IMR-90 (cell line): ENCODE data around the gene IGFBP1. TPM values are rescaled to one million over a fixed set of nuclear protein-coding genes. Genes with fewer than 3 reads are reported as not detected.
A peak's percentile ranks its signal among the peaks of the same experiment; 100 is the strongest.

Source experiments
- ATAC-seq: fragments of 200-7000 bp; cut with Tn5 transposase; 2 replicates; pipeline ENCODE4 v1.9.1; 2020; ENCODE audit warnings: low read depth, mild to moderate bottlenecking, moderate library complexity
- BruUV-seq: library from RNA; stranded (reverse); fragments of 400-500 nt; replicated peaks from 2 replicates; lab custom pipeline; 2021; lab: Mats Ljungman, UMichigan
- CTCF ChIA-PET: fragments of 300-600 bp; formaldehyde crosslinking; extraction: SDS; loops from one replicate; lab custom pipeline; 2021; ENCODE audit warnings: antibody characterized with exemption; lab: Yijun Ruan, JAX
- POLR2A ChIA-PET: fragments of 300-600 bp; sonication (Branson Sonifier 250); formaldehyde crosslinking; loops from one replicate; lab custom pipeline; 2022; ENCODE audit warnings: antibody characterized with exemption; ENCODE audit not compliant: unreplicated experiment; lab: Charles Lee
- DNase-seq: peaks from one replicate; pipeline ENCODE4 v3.0.0; 2013
- H2AFZ ChIP-seq: replicated peaks from 2 replicates; pipeline ENCODE3; 2013; ENCODE audit warnings: low read length, mild to moderate bottlenecking; ENCODE audit not compliant: poor library complexity
- H2AK5ac ChIP-seq: 2 replicates; pipeline ENCODE4 v1.6.1; 2013; ENCODE audit warnings: low read depth, low read length, inconsistent platforms
- H2AK9ac ChIP-seq: replicated peaks from 2 replicates; pipeline ENCODE3; 2013; ENCODE audit warnings: mild to moderate bottlenecking, low read depth, low read length, moderate library complexity; ENCODE audit not compliant: poor library complexity
- H2BK120ac ChIP-seq: 2 replicates; pipeline ENCODE4 v1.6.1; 2013; ENCODE audit warnings: low read depth, low read length, inconsistent platforms
- H2BK15ac ChIP-seq: 3 replicates; pipeline ENCODE4 v1.6.1; 2013; ENCODE audit warnings: low read depth, low read length, inconsistent platforms
- H2BK20ac ChIP-seq: 2 replicates; pipeline ENCODE4 v1.6.1; 2013; ENCODE audit warnings: low read depth, mild to moderate bottlenecking, inconsistent platforms, low read length, moderate library complexity
- H2BK5ac ChIP-seq: 2 replicates; pipeline ENCODE4 v1.6.1; 2013; ENCODE audit warnings: mild to moderate bottlenecking, low read depth, low read length, inconsistent platforms; ENCODE audit not compliant: poor library complexity, severe bottlenecking
- H3K14ac ChIP-seq: replicated peaks from 2 replicates; pipeline ENCODE4 v1.6.1; 2013; ENCODE audit warnings: low read depth, low read length, inconsistent platforms
- H3K18ac ChIP-seq: 2 replicates; pipeline ENCODE4 v1.6.1; 2013; ENCODE audit warnings: low read depth, low read length, control low read depth
- H3K23ac ChIP-seq: 2 replicates; pipeline ENCODE4 v1.6.1; 2013; ENCODE audit warnings: low read depth, low read length, inconsistent platforms
- H3K27ac ChIP-seq: 2 replicates; pipeline ENCODE4 v1.5.1; 2013; ENCODE audit warnings: mild to moderate bottlenecking, control low read depth, low read length; ENCODE audit not compliant: insufficient read depth
- H3K27me3 ChIP-seq: 2 replicates; pipeline ENCODE4 v1.6.1; 2013; ENCODE audit warnings: low read length; ENCODE audit not compliant: control insufficient read depth, insufficient read depth
- H3K36me3 ChIP-seq: 2 replicates; pipeline ENCODE4 v1.6.1; 2013; ENCODE audit warnings: low read length, mixed read lengths; ENCODE audit not compliant: control insufficient read depth, insufficient read depth
- H3K4ac ChIP-seq: 2 replicates; pipeline ENCODE4 v1.6.1; 2013; ENCODE audit warnings: low read depth, low read length, inconsistent platforms
- H3K4me1 ChIP-seq: 2 replicates; pipeline ENCODE4 v1.6.1; 2013; ENCODE audit warnings: low read length, mixed read lengths; ENCODE audit not compliant: control insufficient read depth, insufficient read depth
- H3K4me2 ChIP-seq: 2 replicates; pipeline ENCODE4 v1.6.1; 2013; ENCODE audit warnings: low read depth, mild to moderate bottlenecking, control low read depth, low read length, moderate library complexity
- H3K4me3 ChIP-seq: 2 replicates; pipeline ENCODE4 v1.5.1; 2013; ENCODE audit warnings: low read depth, mild to moderate bottlenecking, control low read depth, low read length, moderate library complexity; ENCODE audit not compliant: insufficient read depth
- H3K56ac ChIP-seq: 2 replicates; pipeline ENCODE4 v1.6.1; 2013; ENCODE audit warnings: low read length, inconsistent platforms; ENCODE audit not compliant: insufficient read depth; ENCODE audit errors: extremely low read depth
- H3K79me1 ChIP-seq, 2 experiments: 2 replicates each; pipeline ENCODE4 v1.6.1; 2013; ENCODE audit warnings: low read length in 2 of 2, inconsistent platforms in 1 of 2, low read depth in 1 of 2
- H3K9ac ChIP-seq: 2 replicates; pipeline ENCODE4 v1.6.1; 2013; ENCODE audit warnings: low read depth, low read length, control low read depth
- H3K9me1 ChIP-seq: 2 replicates; pipeline ENCODE4 v1.6.1; 2013; ENCODE audit warnings: low read length, inconsistent platforms; ENCODE audit not compliant: insufficient read depth
- H3K9me3 ChIP-seq: 2 replicates; pipeline ENCODE4 v1.6.1; 2013; ENCODE audit warnings: low read length; ENCODE audit not compliant: control insufficient read depth, insufficient read depth
- H4K20me1 ChIP-seq: 2 replicates; pipeline ENCODE4 v1.6.1; 2013; ENCODE audit warnings: low read length, inconsistent platforms; ENCODE audit not compliant: insufficient read depth
- H4K5ac ChIP-seq: 2 replicates; pipeline ENCODE4 v1.6.1; 2013; ENCODE audit warnings: mild to moderate bottlenecking, low read depth, low read length, control low read depth
- H4K8ac ChIP-seq, 2 experiments: 2 replicates each; pipeline ENCODE4 v1.6.1; 2013; ENCODE audit warnings: low read depth in 2 of 2, low read length in 2 of 2, control low read depth in 1 of 2, inconsistent platforms in 1 of 2
- H4K91ac ChIP-seq: 2 replicates; pipeline ENCODE4 v1.6.1; 2013; ENCODE audit warnings: low read depth, low read length, inconsistent platforms; ENCODE audit not compliant: insufficient read depth
- BHLHE40 ChIP-seq: fragments of 150-350 bp; IDR thresholded peaks from 2 replicates; pipeline ENCODE4 v1.6.1; 2016; ENCODE audit warnings: mild to moderate bottlenecking, low read depth, low read length
- CEBPB ChIP-seq: IDR thresholded peaks from 2 replicates; pipeline ENCODE4 v1.6.1; 2012; ENCODE audit warnings: low read depth, low read length, improper control_type of control experiment
- CHD1 ChIP-seq: IDR thresholded peaks from 2 replicates; pipeline ENCODE4 v1.6.1; 2012; ENCODE audit warnings: low read depth, low read length, improper control_type of control experiment
- FOS ChIP-seq: fragments of 150-350 bp; IDR thresholded peaks from 2 replicates; pipeline ENCODE4 v1.6.1; 2016; ENCODE audit warnings: low read depth, low read length
- MAFK ChIP-seq: IDR thresholded peaks from 2 replicates; pipeline ENCODE4 v1.6.1; 2012; ENCODE audit warnings: low read depth, low read length, improper control_type of control experiment
- MAZ ChIP-seq: IDR thresholded peaks from 2 replicates; pipeline ENCODE4 v1.6.1; 2012; ENCODE audit warnings: low read depth, mild to moderate bottlenecking, low read length, improper control_type of control experiment, moderate library complexity, borderline replicate concordance
- MXI1 ChIP-seq: IDR thresholded peaks from 2 replicates; pipeline ENCODE4 v1.6.1; 2012; ENCODE audit warnings: low read depth, mild to moderate bottlenecking, low read length, moderate library complexity, borderline replicate concordance
- NFE2L2 ChIP-seq: fragments of 150-350 bp; IDR thresholded peaks from 2 replicates; pipeline ENCODE4 v1.6.1; 2016; ENCODE audit warnings: low read depth, mild to moderate bottlenecking, low read length
- POLR2A ChIP-seq: IDR thresholded peaks from 2 replicates; pipeline ENCODE4 v1.6.1; 2012; ENCODE audit warnings: mild to moderate bottlenecking, low read depth, low read length
- RAD21 ChIP-seq: IDR thresholded peaks from 2 replicates; pipeline ENCODE4 v1.6.1; 2012; ENCODE audit warnings: low read length, improper control_type of control experiment
- RCOR1 ChIP-seq: IDR thresholded peaks from 2 replicates; pipeline ENCODE4 v1.6.1; 2012; ENCODE audit warnings: mild to moderate bottlenecking, low read length, improper control_type of control experiment; ENCODE audit not compliant: insufficient replicate concordance
- RFX5 ChIP-seq: IDR thresholded peaks from 2 replicates; pipeline ENCODE4 v1.8.0; 2012; ENCODE audit warnings: low read depth, mild to moderate bottlenecking, low read length, moderate library complexity
- SMC3 ChIP-seq: fragments of 150-350 bp; IDR thresholded peaks from 2 replicates; pipeline ENCODE4 v1.6.1; 2016; ENCODE audit warnings: low read depth, mild to moderate bottlenecking, antibody characterized with exemption, low read length, moderate library complexity
- WGBS, 2 experiments: methylation state at CpG; one replicate each; pipeline versions ENCODE4 v1.1.5 to v1.1.7; 2013; ENCODE audit warnings: missing lambda C conversion rate in 2 of 2; ENCODE audit not compliant: insufficient read length in 1 of 2; ENCODE audit errors: extremely low coverage in 2 of 2; 5-methylcytosine and 5-hydroxymethylcytosine counted together
- dilution Hi-C: fragments of 300-500 bp; cut with HindIII; formaldehyde crosslinking; loops from one replicate; pipeline ENCODE4 v1.14.3; 2018; ENCODE audit warnings: low sequenced_read_pairs; ENCODE audit not compliant: unreplicated experiment
- in situ Hi-C: fragments of 300-500 bp; cut with MboI; formaldehyde crosslinking; loops from 3 replicates; pipeline ENCODE4 v1.14.3; 2019; ENCODE audit warnings: low sequenced_read_pairs, inconsistent platforms, mixed read lengths
- intact Hi-C: fragments of 100-400 bp; cut with micrococcal nuclease; formaldehyde crosslinking; loops from 2 replicates; pipeline ENCODE4 v1.10.0; 2022
- polyA plus RNA-seq, 3 experiments: library from polyadenylated mRNA; depleted of rRNA; stranded (reverse); fragments of >200 nt; gene quantifications; 2 replicates each; pipeline ENCODE4 v1.2.3, GENCODE V29; 2012; ENCODE audit warnings: low replicate concordance in 1 of 3
- total RNA-seq: library from RNA; depleted of rRNA; stranded (reverse); fragments of >200 nt; gene quantifications from 2 replicates; pipeline ENCODE4 v1.2.3, GENCODE V29; 2012
- TF ChIP-seq, protein P1 (sequence below): fragments of 150-350 bp; IDR thresholded peaks from 2 replicates; pipeline ENCODE4 v1.6.1; 2016; ENCODE audit warnings: low read depth, mild to moderate bottlenecking, low read length, moderate library complexity, borderline replicate concordance
- TF ChIP-seq, protein P2 (sequence below): fragments of 150-350 bp; IDR thresholded peaks from 2 replicates; pipeline ENCODE4 v1.6.1; 2017; ENCODE audit warnings: mild to moderate bottlenecking, antibody characterized with exemption, low read length, low read depth

The IGFBP1 gene
- total and polyA plus RNA-seq, 2 of the 4 experiments (the other 2 are of a cell fraction) = not detected

DNA sequence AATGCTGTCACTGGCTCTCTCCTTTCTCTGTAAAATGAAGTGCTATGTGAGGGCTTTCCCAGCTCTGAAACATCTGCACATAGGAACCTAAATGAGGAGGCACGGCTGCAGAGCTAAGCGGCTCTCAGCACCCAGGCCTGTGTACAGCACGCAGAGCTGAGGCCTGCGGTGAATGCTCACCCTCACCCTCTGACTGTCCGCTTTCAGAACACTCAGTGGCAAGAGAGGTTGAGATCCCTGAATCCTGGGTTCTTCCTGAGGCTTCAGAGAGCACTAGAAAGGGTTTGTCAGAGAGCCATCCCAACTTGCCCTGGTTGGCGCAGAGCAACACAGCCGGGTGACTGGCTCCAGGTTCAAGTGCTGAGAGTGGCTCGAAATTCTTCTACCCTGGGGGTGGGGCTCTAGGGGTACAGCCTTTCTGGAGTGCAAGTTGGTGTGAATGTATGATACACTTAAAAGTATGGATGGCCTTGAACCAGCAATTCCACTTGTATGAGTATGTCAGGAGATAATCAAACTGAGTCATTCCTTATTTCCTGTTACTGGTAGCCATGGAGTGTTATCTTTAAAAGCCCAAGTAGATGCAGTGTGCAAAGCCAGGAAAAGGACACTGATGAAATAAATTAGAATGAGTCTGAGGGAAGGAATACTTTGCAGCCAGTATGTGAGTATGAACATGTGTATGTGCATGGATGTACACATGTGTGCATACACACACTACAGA is 13.7 kb upstream of the IGFBP1 start:
- Histone ChIP-seq H3K4me1 (peaks cover 4% of the 10 kb centered on the region), H3K9me3 (peaks cover 3% of the 10 kb centered on the region), H4K91ac (peak overlapping the region; percentile 91), H4K8ac (peak overlapping the region; percentile 45 to 53), H2AK5ac (peak overlapping the region; percentile 87), H2BK5ac (peak overlapping the region; percentile 60), H2BK15ac (peak overlapping the region; percentile 74), H3K27me3 (no peaks in the 10 kb centered on the region), H4K5ac (peak overlapping the region; percentile 5; the same call in 1 of the 2 replicates), H2AFZ (peak overlapping the region; percentile 85), H3K14ac (peak overlapping the region; percentile 91), H2AK9ac (peak overlapping the region; percentile 75), H3K56ac (no peak overlapping the region; the same call in 1 of the 2 replicates), H3K27ac (peak overlapping the region; percentile 1), H3K9ac (no peak overlapping the region), H3K9me1 (peaks cover 16% of the 10 kb centered on the region), H3K18ac (peak overlapping the region; percentile 8; the same call in 1 of the 2 replicates), H4K20me1 (no peaks in the 10 kb centered on the region), H2BK120ac (peak overlapping the region; percentile 97), H3K79me1 (no peaks in the 10 kb centered on the region), H3K4me3 (no peak overlapping the region), H3K36me3 (no peaks in the 10 kb centered on the region), H2BK20ac (peak overlapping the region; percentile 93), H3K4me2 (no peak overlapping the region), H3K23ac (peak overlapping the region; percentile 77), H3K4ac (peak overlapping the region; percentile 94)
- in situ Hi-C loops = loop anchor here (25.0 kb wide), 1 partner anchor 212 kb away; no protein-coding TSS in a partner anchor
- ATAC-seq = peak; percentile 89
- intact Hi-C loops = no loop called here
- peak; percentile 94 for DNase-seq
- no TSS peak for BruUV-seq
- dilution Hi-C loops = no loop called here
- ChIA-PET POLR2A (no interaction called here), CTCF (interaction anchor here (0.6 to 0.8 kb wide), 2 partner anchors 20 to 1228 kb away, joined by 4 to 10 read pairs; no protein-coding TSS in a partner anchor)
- no CpG with 5 or more reads among the region's 8 CpGs for WGBS, 2 experiments
- TF ChIP-seq RFX5 = no peak
- TF ChIP-seq CEBPB = peak; percentile 60; the same call in 1 of the 2 replicates
- TF ChIP-seq RAD21 = no peak
- no peak for TF ChIP-seq NFE2L2
- no peak for TF ChIP-seq MXI1
- TF ChIP-seq, protein P1, sequence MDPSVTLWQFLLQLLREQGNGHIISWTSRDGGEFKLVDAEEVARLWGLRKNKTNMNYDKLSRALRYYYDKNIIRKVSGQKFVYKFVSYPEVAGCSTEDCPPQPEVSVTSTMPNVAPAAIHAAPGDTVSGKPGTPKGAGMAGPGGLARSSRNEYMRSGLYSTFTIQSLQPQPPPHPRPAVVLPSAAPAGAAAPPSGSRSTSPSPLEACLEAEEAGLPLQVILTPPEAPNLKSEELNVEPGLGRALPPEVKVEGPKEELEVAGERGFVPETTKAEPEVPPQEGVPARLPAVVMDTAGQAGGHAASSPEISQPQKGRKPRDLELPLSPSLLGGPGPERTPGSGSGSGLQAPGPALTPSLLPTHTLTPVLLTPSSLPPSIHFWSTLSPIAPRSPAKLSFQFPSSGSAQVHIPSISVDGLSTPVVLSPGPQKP = no peak
- TF ChIP-seq MAFK = 0 out of 2 replicates have a peak, but pooled peaks have one; percentile 2
- no peak for TF ChIP-seq MAZ
- no peak for TF ChIP-seq CHD1
- no peak for TF ChIP-seq POLR2A
- TF ChIP-seq, protein P2, sequence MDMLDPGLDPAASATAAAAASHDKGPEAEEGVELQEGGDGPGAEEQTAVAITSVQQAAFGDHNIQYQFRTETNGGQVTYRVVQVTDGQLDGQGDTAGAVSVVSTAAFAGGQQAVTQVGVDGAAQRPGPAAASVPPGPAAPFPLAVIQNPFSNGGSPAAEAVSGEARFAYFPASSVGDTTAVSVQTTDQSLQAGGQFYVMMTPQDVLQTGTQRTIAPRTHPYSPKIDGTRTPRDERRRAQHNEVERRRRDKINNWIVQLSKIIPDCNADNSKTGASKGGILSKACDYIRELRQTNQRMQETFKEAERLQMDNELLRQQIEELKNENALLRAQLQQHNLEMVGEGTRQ = no peak
- no peak for TF ChIP-seq SMC3
- TF ChIP-seq RCOR1 = no peak
- TF ChIP-seq BHLHE40 = 0 out of 2 replicates have a peak, but pooled peaks have one; percentile 7
- peak; percentile 79 for TF ChIP-seq FOS
